HAP-1 (cell line): ENCODE measurements around the gene COPB1.
A peak's percentile ranks its signal among the peaks of the same experiment; 100 is the strongest.

Experiments
- DNase-seq, 2 experiments: peaks; one replicate each; pipeline ENCODE4 v3.0.0-alpha.2; 2016 to 2020; ENCODE audit warnings: low spot score in 2 of 2
- H3K27me3 ChIP-seq: fragments of 250-450 bp; sonication (Bioruptor Pico); 2 replicates; pipeline ENCODE4 v1.5.1; 2020; ENCODE audit warnings: low read depth, mild to moderate bottlenecking, moderate library complexity
- H3K36me3 ChIP-seq: fragments of 250-450 bp; sonication (Bioruptor Pico); replicated peaks from 2 replicates; pipeline ENCODE4 v1.5.1; 2020; ENCODE audit warnings: mild to moderate bottlenecking
- H3K4me1 ChIP-seq: fragments of 250-450 bp; sonication (Bioruptor Pico); 2 replicates; pipeline ENCODE4 v1.5.1; 2020; ENCODE audit warnings: mild to moderate bottlenecking
- H3K4me3 ChIP-seq: fragments of 250-450 bp; sonication (Bioruptor Pico); 2 replicates; pipeline ENCODE4 v1.5.1; 2020; ENCODE audit warnings: mild to moderate bottlenecking, moderate library complexity
- H3K9me3 ChIP-seq: fragments of 250-450 bp; sonication (Bioruptor Pico); 2 replicates; pipeline ENCODE4 v1.5.1; 2020; ENCODE audit warnings: mild to moderate bottlenecking, moderate library complexity
- in situ Hi-C: fragments of 300-500 bp; cut with MboI; formaldehyde crosslinking; loops from 3 replicates; pipeline ENCODE4 v1.14.3; 2020; ENCODE audit warnings: low sequenced_read_pairs, inconsistent platforms, mixed read lengths

COPB1 gene

DNA sequence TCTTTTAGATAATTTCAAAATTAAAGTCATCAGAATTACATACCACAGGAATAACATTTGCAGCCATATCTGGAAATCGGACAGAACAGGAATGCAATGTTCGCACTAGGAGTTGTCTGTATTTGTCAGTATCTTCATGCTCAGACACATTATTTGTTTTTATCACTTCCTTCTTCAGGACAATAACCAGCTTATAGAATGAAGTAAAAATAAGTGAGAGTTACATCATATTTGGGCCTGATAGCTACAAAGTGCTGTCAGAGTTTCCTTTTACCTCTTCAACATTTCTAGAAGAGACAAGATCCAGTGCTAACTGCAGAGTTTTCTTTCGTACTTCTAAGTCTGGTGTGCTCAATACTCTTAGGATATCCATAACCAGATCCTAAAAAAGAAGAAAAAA, 18.9 kb downstream of the COPB1 start:
- Histone ChIP-seq H3K4me3 (no peak overlapping the region), H3K4me1 (no peaks in the 10 kb centered on the region), H3K27me3 (no peaks in the 10 kb centered on the region), H3K36me3 (peaks cover 93% of the 10 kb centered on the region), H3K9me3 (no peaks in the 10 kb centered on the region)
- DNase-seq: no peak
- in situ Hi-C loops: no loop called here

DNA sequence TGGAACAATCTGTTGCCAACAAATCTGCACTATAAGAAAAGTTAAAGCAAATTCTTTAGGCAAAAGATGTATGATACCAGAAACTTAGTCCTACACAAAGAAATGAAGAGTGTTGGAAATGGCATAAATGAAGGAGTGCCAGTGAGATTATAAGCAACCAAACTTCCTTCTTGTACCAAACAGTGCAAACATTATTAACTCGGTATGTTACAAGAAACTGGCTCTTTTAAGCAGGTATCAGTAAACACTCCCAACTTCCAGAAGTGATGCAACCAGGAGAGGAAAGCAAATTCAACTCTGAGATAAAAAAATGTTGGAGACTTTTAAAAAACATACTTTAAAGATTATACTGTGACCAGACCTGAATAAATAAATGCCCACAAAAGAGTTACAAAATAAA, 28.5 kb downstream of the COPB1 start:
- H3K36me3 ChIP-seq: peaks cover 90% of the 10 kb centered on the region
- no peaks in the 10 kb centered on the region for H3K27me3 ChIP-seq
- H3K4me3 ChIP-seq: no peak overlapping the region
- no peak for DNase-seq
- no peaks in the 10 kb centered on the region for H3K9me3 ChIP-seq
- in situ Hi-C loops: no loop called here
- H3K4me1 ChIP-seq: peaks cover 27% of the 10 kb centered on the region

DNA sequence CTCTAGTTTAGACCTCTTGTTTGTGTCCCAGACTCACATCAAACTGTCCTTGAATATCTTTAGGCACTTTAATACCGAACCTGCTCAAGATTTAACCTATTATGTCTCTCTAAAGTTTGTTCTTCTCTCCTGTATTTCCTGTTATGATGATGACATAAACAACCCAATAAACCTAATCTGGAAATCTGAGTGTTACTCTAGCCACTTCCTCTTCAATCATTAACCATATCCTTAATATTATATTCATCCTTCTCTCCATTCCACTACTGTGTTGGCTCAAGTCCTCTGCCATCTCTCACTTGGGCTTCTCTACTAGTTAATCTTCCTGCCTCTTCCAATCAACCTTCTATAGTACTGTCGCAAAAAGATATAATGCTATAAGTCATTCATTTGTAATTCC, 36.0 kb downstream of the COPB1 start:
- no peaks in the 10 kb centered on the region for H3K9me3 ChIP-seq
- H3K27me3 ChIP-seq: no peaks in the 10 kb centered on the region
- DNase-seq: no peak
- H3K36me3 ChIP-seq: peaks cover 93% of the 10 kb centered on the region
- no peaks in the 10 kb centered on the region; the same call in 1 of the 2 replicates for H3K4me1 ChIP-seq
- in situ Hi-C loops: no loop called here
- no peak overlapping the region for H3K4me3 ChIP-seq

DNA sequence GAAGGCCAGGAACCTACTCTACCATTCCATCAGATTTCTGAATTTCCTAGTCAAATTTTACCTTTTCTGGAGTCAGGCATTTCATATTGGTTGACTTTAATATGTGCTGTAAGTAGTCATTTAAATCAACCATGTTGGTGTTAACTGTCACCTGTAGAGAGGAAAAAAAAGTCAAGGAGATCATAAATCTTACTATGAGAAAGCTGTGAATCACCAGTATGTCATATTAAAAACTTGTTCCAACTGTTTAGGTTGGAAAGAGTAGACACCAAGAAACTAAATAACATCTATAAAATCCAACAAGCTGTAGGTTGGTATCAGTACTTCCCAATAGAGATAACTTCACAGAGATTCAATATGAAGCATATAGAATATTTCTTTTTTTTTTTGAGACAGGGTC, 39.5 kb downstream of the COPB1 start:
- in situ Hi-C loops: no loop called here
- peaks cover 75% of the 10 kb centered on the region for H3K36me3 ChIP-seq

DNA sequence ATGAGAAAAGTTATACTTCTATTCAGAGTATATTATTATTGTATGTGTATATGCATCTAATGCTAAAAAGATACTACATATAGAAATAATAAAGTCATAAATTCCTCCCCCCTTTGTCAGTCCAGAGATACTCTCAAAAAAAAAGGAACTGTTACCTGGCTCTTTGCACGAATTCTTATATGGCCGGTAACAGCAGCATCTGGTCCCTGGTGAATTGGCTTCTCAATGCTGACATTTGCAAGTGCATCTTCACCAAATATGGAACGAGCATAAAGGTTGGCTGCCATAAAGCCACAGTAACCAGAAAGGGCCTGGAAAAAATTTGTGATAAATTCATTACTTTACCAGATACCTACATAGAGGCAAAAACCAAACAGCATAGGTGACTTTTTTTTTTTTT, 41.2 kb downstream of the COPB1 start:
- Histone ChIP-seq H3K4me3 (no peak overlapping the region), H3K36me3 (peaks cover 57% of the 10 kb centered on the region), H3K4me1 (no peaks in the 10 kb centered on the region), H3K27me3 (no peaks in the 10 kb centered on the region), H3K9me3 (no peaks in the 10 kb centered on the region)
- no peak for DNase-seq
- in situ Hi-C loops: no loop called here

More for the DNA sequence above, 39.5 kb downstream of the COPB1 start:
- no peak overlapping the region for H3K4me3 ChIP-seq
- DNase-seq: no peak
- H3K27me3 ChIP-seq: no peaks in the 10 kb centered on the region
- no peaks in the 10 kb centered on the region for H3K4me1 ChIP-seq
- H3K9me3 ChIP-seq: no peaks in the 10 kb centered on the region

DNA sequence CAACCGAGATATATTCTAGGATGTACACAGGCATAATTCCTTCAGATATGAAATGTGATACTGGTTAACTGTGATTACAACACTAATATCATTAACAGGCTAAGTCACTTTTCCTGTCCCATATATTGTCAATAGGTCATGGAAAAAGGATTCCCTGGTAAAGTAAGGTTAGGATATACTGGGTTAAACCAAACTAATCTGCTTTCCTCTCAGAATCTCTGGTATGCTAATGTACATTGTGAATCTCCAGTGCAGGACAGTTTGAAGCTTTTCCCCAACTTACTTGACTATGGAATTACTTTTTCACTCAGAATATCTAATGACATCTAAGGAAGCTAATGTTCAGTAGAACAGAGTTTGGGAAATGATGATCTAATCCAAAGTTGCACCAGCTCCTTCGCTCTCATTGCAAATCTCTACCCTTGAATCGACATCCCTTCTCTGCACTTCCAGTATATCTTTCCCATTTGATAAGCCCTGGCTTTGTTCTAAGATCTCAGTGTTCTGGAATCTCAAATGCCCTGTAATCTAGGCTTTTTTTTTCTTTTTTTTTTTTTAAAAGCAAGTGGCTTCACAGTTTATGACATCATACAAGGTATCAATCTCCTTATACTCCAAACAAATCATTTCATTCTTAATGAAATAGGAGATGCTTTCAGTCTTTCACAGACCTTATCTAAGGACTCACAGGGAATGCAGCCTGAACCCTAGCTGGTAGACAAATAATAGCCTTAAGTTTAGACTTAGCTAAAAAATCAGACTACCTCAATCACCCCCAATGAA, 43.8 kb downstream of the COPB1 start:
- H3K27me3 ChIP-seq: no peaks in the 10 kb centered on the region
- in situ Hi-C loops: no loop called here
- peaks cover 37% of the 10 kb centered on the region for H3K36me3 ChIP-seq
- H3K4me3 ChIP-seq: no peak overlapping the region
- no peaks in the 10 kb centered on the region for H3K4me1 ChIP-seq
- H3K9me3 ChIP-seq: no peaks in the 10 kb centered on the region
- no peak for DNase-seq

DNA sequence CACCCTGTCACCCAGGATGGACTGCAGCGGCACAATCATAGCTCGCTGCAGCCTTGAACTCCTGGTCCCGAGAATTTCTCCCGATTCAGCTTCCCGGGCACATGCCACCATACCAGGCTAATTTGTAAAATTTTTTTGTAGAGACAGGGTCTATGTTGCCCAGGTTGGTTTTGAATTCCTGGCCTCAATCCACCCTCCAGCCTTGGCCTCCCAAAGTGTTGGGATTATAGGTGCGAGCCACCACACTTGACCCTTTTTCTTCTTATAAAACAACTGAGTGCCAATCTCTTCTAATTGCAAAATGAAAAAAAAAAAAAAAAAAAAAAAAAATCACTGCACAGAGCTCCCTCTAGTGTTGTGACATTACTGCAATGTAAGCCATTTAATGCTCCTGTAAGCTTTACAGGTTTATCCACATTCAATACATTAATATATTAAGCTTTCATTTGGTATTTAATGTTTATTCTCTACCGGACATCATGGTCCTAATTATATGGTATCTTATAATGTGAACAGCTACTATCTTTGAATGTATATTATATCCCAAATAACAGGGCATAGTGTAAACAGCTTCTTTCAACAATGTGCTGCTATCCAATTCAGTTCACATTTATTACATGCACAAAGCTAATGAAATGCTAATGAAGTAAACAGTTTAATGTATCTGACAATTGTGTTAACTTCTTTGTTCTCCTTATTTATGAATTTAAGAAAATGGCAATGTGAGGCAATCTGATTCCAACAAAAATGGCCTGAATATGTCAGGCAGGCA, 44.6 kb downstream of the COPB1 start:
- no peaks in the 10 kb centered on the region for H3K9me3 ChIP-seq
- no peaks in the 10 kb centered on the region for H3K27me3 ChIP-seq
- peaks cover 31% of the 10 kb centered on the region for H3K36me3 ChIP-seq
- in situ Hi-C loops: no loop called here
- no peak overlapping the region for H3K4me3 ChIP-seq
- DNase-seq: peak in 1 of 2 experiments; percentile 22
- H3K4me1 ChIP-seq: no peaks in the 10 kb centered on the region

DNA sequence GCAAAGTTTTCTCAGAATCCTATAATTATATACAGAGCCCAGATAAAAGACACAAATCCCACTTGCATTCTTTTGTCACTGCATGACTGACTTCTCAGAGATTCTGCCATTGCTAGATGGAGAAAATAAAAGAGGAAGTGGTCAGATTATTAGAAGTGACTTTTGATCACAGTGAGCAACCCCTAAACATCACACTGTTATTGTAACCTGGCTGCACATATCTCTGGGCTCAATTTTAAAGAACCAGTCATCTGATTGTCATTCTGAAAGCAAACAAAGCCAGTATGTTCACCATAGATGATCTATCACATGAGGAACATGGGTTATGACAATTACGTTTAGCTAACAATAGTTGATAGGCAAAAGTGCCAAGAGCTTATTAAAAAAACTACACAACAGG, 47.8 kb downstream of the COPB1 start:
- no peak for DNase-seq
- Histone ChIP-seq H3K27me3 (no peaks in the 10 kb centered on the region), H3K9me3 (no peaks in the 10 kb centered on the region), H3K4me3 (no peak overlapping the region), H3K36me3 (peaks cover 4% of the 10 kb centered on the region), H3K4me1 (no peaks in the 10 kb centered on the region)
- in situ Hi-C loops: no loop called here

DNA sequence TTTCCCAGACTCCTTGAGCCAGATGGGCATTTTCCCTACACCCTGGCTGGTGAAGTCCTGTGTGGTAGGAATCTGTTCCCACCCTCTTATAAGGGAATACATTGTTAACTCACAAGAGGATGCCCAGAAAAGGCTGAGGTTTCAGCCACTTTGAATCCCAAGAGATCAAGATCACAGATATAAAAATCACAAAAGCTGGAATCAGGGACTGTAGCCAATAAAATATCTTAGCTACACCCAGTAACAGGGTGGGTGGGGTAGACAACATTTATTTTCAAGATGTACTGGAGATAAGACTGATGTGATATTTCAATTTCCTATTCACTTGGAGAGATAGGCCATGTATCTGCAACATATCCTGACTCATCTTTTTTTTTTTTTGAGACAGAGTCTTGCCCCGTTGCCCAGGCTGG, 50.3 kb downstream of the COPB1 start:
- no peaks in the 10 kb centered on the region for H3K9me3 ChIP-seq
- DNase-seq: no peak
- H3K27me3 ChIP-seq: no peaks in the 10 kb centered on the region
- no peaks in the 10 kb centered on the region for H3K4me1 ChIP-seq
- in situ Hi-C loops: no loop called here
- H3K4me3 ChIP-seq: no peak overlapping the region
- H3K36me3 ChIP-seq: no peaks in the 10 kb centered on the region; the same call in 1 of the 2 replicates

DNA sequence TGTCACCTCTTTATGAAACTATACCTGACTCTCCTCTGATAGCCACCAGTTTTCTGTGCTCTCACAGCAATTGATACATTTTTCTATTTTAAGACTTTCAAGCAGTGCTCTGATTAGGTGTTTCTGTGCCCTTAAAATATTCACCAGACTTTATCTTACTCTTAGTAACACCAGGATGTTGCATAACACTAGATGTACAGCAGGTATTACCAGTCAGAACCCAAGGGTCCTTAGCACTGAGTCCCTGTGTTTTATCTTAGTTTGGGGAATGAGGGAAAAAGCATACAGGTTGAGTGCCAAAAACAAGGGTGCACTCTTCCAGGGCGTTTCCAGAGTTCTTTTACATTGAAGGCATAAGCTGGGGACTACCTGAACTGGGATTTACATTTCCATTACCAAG, 51.4 kb downstream of the COPB1 start:
- Histone ChIP-seq H3K27me3 (no peaks in the 10 kb centered on the region), H3K36me3 (no peaks in the 10 kb centered on the region; the same call in 1 of the 2 replicates), H3K4me1 (no peaks in the 10 kb centered on the region), H3K4me3 (no peak overlapping the region), H3K9me3 (no peaks in the 10 kb centered on the region)
- no peak for DNase-seq
- in situ Hi-C loops: no loop called here

DNA sequence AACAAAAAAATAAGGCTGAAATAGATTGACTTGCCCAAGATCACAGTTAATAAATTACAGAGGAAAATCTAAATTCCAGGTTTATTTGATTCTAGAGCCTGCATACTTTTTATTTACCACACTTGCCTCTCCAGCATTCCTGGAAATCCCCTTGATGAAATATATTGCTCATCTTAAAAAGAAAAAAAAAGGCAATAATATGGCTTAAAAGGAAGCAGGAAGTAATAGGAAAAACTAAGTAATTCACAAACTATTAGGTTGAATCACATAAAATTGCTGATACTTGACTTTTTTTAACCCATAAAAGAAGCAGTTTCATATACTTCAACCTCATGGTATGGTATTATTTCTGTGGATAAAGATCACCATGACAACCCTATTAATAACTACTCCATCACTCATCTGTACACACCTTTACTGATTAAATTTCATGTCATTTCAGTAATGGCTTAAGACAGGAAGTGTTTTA, 52.9 kb downstream of the COPB1 start:
- DNase-seq: no peak
- in situ Hi-C loops: no loop called here
- H3K36me3 ChIP-seq: no peaks in the 10 kb centered on the region
- H3K9me3 ChIP-seq: no peaks in the 10 kb centered on the region
- H3K4me1 ChIP-seq: no peaks in the 10 kb centered on the region
- H3K27me3 ChIP-seq: no peaks in the 10 kb centered on the region
- H3K4me3 ChIP-seq: no peak overlapping the region

DNA sequence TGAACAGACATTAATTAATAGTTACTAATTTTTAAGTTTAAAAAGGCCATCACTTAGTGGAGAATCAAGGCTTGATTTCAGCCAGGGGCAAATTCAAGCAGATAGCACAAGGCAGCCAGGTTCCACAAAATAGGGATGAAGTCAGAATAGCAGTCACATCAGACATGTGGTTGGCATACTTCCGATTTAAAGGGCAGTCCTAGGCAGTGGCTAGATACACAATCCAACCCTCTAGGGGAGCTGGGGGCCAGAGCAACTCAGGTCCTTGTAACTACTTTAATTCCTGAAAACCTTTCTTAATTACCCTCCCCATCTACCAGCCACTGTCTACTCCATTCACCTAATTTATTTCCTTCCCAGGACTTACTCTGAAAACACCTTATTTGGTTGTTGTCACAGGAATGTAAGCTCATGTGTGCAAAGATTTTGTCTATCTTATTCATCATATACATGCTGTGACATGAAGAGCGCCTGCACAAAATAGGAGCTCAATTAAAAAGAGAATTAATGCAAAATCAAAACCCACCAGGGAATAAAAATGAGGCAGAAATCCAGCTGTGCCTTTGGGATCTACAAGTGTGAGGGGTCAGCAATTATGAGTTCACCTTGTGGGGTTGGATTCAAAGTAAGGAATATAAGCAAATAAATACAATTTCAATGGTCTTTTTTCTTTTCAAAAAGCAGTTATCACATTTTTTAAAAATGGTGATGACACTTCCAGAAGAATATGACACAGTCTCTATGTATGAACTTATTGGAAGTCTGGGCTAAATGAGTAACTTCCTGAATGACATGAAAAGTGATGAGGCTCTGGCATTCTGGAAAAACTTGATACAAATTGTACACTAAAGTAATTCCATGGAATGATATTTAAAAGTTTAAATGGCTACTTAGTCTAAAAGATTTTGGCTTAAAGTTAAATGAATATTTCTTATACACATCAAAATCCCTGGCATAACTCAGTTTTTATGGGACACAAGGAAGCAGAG, 53.8 kb downstream of the COPB1 start:
- no peaks in the 10 kb centered on the region for H3K4me1 ChIP-seq
- no peak overlapping the region for H3K4me3 ChIP-seq
- H3K9me3 ChIP-seq: no peaks in the 10 kb centered on the region
- no peak for DNase-seq
- H3K36me3 ChIP-seq: no peaks in the 10 kb centered on the region
- H3K27me3 ChIP-seq: no peaks in the 10 kb centered on the region
- in situ Hi-C loops: no loop called here

DNA sequence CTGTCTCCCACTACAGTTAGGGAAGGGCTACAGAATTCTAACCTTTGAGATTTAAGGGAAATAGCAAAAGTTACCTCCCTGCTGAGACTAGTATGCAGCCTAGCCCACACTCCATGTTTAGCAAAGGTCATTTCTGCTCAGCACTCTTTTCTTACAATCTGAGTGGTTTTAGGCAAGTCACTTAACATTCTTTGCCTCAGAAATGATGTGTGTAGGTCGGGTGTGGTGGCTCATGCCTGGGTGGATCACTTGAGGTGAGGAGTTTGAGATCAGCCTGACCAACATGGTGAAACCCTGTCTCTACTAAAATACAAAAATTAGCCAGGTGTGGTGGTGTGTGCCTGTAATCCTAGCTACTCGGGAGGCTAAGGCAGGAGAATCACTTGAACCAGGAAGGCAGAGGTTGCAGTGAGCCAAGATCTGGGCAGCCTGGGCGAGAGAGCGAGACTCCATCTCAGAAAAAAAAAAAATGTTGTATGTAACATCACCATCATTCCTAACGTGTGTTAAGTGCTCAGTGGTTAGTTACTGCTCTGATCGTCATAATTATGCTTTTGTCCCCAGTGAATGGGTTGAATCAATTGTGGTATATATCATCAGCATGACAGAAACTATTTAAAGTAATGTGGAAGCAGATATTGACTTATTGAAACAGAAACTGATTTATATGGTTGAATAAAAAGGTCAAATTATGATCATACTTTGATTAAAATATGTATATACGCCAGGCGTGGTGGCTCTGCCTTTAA, 55.0 kb downstream of the COPB1 start:
- no peaks in the 10 kb centered on the region for H3K4me1 ChIP-seq
- in situ Hi-C loops: no loop called here
- H3K4me3 ChIP-seq: no peak overlapping the region
- no peaks in the 10 kb centered on the region for H3K36me3 ChIP-seq
- DNase-seq: no peak
- no peaks in the 10 kb centered on the region for H3K27me3 ChIP-seq
- H3K9me3 ChIP-seq: no peaks in the 10 kb centered on the region
